ENCODE data around the gene MACROH2A1. TPM values are rescaled to one million over a fixed set of nuclear protein-coding genes. Genes with fewer than 3 reads are reported as not detected.

MACROH2A1 gene
- total RNA-seq, 1 experiment from 2014 or later: 83.8 TPM

DNA sequence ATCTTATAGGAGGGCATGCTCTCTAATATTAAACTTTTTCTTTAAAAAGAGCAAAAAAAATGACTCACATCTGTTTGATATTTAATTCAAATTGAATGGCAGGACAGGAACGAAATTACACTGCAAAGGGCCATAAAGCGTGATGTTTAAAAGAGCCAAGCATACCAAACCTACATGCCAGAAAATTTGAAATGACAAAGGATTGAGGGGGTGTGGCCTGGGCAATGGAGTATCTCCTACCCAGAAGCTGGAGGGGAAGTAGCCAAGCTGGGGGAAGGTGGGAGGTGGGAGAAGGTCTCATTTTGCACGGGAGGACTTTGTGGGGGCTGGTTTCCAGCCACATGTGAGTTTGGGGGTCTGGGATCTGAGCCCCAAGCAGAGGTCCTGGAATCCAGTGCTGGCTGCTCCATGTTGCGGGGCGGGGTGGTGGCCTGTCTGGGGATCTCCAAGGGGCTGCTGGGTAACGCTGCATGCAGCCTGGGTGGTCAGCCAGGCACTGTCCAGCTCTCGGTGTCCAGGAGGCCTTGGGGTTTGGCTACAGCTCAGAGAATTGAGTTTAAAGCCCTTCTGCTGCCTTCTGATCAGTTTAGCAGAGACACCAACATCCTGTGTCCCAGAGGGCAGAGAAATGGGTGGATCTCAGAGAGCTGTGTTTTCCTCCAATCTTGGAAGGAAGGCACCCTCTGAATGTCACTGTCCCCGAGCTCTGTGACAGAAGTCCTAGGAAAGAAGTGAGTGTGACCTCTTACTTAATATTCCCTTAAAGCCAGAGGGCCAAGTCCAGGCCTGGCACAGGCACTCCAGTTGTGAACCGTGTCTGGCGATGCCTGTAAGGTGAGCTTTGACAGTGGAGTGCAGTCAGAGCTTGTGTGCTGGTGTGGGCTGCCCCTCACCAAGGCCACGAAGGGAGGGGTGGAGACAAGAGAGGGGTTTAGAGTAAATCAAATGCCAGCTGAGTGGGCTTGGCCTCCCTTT is 40.5 kb upstream of the MACROH2A1 start:
- Mint-ChIP-seq H3K27me3 (ENCODE audit: low read depth) (no peaks in the 10 kb centered on the region), H3K4me1 (peaks cover 4% of the 10 kb centered on the region; the same call in 1 of the 2 replicates), H3K36me3 (no peaks in the 10 kb centered on the region), H3K4me3 (no peak overlapping the region), H3K9me3 (no peaks in the 10 kb centered on the region), H3K27ac (no peak overlapping the region)
- no peak for DNase-seq (ENCODE audit: low spot score)
- ChIA-PET CTCF (interaction anchor here (0.9 to 4.8 kb wide), 6 partner anchors 11 to 115 kb away, joined by 3 to 32 read pairs (median 6); no protein-coding TSS in a partner anchor), POLR2A (interaction anchor here (0.8 to 1.6 kb wide), 2 partner anchors 18 to 68 kb away, joined by 3 read pairs; no protein-coding TSS in a partner anchor)
- no peak; the same call in 1 of the 2 replicates for ATAC-seq
- TF ChIP-seq ZNF219 (CRISPR knock-in tag; IDR thresholded peaks at IDR 0.05; ENCODE audit: borderline replicate concordance) (no peak), TCF7 (CRISPR knock-in tag; IDR thresholded peaks at IDR 0.05; ENCODE audit: low read depth) (no peak), SMAD3 (CRISPR knock-in tag; IDR thresholded peaks at IDR 0.05; ENCODE audit: borderline replicate concordance) (no peak)
- TF ChIP-seq, protein P1, sequence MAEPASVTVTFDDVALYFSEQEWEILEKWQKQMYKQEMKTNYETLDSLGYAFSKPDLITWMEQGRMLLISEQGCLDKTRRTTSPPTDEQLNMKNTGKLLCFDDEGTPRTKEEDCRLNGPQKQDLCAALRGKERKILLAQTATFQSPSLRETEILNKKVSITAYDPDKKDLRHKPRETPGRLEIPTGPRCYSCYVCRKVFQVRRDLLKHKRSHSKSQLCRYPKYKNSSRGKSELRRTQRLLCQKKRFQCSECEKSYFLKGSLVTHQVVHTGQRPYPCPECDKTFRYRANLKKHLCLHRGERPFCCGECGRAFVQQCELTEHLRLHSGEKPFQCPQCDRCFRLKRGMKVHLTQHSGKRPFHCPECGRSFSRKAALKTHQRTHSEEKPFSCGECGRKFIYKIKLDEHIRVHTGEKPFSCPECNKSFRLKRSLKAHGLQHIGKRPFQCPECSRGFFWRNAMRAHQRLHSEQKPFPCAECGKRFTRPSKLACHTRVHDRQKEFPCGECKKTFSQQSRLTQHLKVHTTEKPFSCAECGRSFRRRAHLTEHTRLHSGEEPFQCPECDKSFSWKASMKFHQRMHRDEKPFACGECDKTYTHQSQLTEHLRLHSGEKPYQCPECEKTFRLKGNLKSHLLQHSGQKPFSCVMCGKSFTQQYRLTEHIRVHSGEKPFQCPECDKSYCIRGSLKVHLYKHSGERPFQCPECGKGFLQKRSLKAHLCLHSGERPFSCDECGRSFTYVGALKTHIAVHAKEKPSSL (CRISPR knock-in tag; conservative IDR thresholded peaks at IDR 0.05): no peak
- TF ChIP-seq, protein P2, sequence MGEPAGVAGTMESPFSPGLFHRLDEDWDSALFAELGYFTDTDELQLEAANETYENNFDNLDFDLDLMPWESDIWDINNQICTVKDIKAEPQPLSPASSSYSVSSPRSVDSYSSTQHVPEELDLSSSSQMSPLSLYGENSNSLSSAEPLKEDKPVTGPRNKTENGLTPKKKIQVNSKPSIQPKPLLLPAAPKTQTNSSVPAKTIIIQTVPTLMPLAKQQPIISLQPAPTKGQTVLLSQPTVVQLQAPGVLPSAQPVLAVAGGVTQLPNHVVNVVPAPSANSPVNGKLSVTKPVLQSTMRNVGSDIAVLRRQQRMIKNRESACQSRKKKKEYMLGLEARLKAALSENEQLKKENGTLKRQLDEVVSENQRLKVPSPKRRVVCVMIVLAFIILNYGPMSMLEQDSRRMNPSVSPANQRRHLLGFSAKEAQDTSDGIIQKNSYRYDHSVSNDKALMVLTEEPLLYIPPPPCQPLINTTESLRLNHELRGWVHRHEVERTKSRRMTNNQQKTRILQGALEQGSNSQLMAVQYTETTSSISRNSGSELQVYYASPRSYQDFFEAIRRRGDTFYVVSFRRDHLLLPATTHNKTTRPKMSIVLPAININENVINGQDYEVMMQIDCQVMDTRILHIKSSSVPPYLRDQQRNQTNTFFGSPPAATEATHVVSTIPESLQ (CRISPR knock-in tag; IDR thresholded peaks at IDR 0.05): no peak

DNA sequence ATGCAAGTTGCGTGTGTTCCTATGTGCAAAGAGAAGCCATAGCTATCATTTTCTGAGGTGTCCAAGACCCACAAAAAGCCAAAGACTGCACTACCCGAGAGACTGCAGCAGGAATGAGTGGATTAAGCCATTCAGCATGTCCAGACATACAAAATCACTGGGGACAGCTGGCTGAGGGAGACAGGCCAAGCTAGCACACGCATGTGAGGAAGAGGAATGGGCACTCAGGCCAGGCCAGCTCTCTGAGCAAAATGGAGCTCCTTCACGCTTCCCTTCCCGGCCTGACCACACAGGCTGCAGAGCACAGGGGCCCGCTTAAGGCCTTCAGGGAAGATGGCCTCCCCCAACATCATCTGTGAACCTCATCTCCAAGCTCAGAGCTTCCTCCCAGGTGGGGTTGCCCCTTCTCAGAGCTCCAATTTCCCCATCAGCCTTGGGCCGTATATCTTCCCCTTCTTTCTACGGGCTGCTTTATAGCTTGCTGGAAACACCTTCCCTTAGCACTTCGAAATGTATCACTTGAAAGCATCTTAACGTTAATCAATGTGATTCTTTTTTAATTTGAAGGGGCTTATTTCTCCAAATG is 39.7 kb upstream of the MACROH2A1 start:
- ChIA-PET CTCF (interaction anchor here (1.2 to 4.8 kb wide), 5 partner anchors 14 to 115 kb away, joined by 3 to 32 read pairs (median 9); no protein-coding TSS in a partner anchor), POLR2A (interaction anchor here (1.6 kb wide), 1 partner anchor 19 kb away, joined by 3 read pairs; no protein-coding TSS in a partner anchor)
- ATAC-seq: no peak
- H3K9me3 Mint-ChIP-seq: no peaks in the 10 kb centered on the region
- TF ChIP-seq, protein P3, sequence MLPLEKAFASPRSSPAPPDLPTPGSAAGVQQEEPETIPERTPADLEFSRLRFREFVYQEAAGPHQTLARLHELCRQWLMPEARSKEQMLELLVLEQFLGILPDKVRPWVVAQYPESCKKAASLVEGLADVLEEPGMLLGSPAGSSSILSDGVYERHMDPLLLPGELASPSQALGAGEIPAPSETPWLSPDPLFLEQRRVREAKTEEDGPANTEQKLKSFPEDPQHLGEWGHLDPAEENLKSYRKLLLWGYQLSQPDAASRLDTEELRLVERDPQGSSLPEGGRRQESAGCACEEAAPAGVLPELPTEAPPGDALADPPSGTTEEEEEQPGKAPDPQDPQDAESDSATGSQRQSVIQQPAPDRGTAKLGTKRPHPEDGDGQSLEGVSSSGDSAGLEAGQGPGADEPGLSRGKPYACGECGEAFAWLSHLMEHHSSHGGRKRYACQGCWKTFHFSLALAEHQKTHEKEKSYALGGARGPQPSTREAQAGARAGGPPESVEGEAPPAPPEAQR (CRISPR knock-in tag; IDR thresholded peaks at IDR 0.05): no peak
- no peak for TF ChIP-seq CREB1 (CRISPR knock-in tag; IDR thresholded peaks at IDR 0.05)
- no peak for TF ChIP-seq EMX1 (CRISPR knock-in tag; IDR thresholded peaks at IDR 0.05)
- no peak for TF ChIP-seq ZNF671 (CRISPR knock-in tag; IDR thresholded peaks at IDR 0.05)
- no peak overlapping the region for H3K4me3 Mint-ChIP-seq
- no peaks in the 10 kb centered on the region for H3K36me3 Mint-ChIP-seq
- no peak for DNase-seq (ENCODE audit: low spot score)
- H3K27me3 Mint-ChIP-seq (ENCODE audit: low read depth): no peaks in the 10 kb centered on the region
- H3K27ac Mint-ChIP-seq: no peak overlapping the region
- H3K4me1 Mint-ChIP-seq: peaks cover 7% of the 10 kb centered on the region

DNA sequence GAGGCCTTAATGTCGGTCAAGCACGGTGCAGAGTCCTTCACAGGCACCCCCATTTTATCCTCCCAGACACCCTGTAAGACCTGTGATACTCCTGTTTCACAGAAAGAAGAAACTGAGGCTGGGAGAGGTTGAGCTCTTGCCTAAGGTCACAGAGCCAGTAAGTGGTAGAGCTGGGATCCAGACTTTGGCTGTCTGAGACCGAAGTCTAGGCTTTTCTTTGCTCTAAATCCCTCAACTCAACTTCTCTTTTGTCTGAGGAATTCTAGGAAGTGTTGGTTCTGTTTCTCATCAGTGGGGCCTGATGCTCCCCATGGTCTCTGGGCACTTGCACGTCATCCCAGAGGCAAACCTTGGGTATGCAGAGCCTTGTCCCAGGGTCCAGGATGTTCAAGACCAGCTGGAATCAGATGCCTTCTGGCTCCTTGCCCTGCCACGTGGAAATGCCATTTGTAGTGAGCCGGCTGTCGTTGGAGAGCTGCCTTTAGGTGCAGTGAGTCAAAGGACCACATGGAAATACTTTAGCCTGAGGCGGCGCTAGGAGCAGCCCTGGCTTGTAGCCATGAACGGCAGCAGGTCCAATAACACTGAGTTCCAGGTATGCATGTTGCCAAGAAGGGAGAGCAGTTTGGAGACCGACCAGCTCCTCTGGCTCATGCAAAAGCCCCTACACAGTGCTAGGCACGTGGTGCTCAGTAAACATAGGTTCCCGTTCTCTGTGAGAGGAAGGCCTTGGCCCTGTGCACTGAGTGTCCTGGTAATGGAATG is 38.9 kb upstream of the MACROH2A1 start:
- Mint-ChIP-seq H3K27me3 (ENCODE audit: low read depth) (no peaks in the 10 kb centered on the region), H3K9me3 (no peaks in the 10 kb centered on the region), H3K4me3 (no peak overlapping the region), H3K4me1 (peaks cover 9% of the 10 kb centered on the region), H3K27ac (no peak overlapping the region), H3K36me3 (no peaks in the 10 kb centered on the region)
- ChIA-PET CTCF (interaction anchor here (1.2 to 4.8 kb wide), 4 partner anchors 13 to 28 kb away, joined by 3 to 32 read pairs (median 16); no protein-coding TSS in a partner anchor), POLR2A (no interaction called here)
- ATAC-seq (no peak), DNase-seq (ENCODE audit: low spot score) (no peak)
- TF ChIP-seq, protein P4, sequence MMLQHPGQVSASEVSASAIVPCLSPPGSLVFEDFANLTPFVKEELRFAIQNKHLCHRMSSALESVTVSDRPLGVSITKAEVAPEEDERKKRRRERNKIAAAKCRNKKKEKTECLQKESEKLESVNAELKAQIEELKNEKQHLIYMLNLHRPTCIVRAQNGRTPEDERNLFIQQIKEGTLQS (CRISPR knock-in tag; conservative IDR thresholded peaks at IDR 0.05): no peak
- TF ChIP-seq, protein P5, sequence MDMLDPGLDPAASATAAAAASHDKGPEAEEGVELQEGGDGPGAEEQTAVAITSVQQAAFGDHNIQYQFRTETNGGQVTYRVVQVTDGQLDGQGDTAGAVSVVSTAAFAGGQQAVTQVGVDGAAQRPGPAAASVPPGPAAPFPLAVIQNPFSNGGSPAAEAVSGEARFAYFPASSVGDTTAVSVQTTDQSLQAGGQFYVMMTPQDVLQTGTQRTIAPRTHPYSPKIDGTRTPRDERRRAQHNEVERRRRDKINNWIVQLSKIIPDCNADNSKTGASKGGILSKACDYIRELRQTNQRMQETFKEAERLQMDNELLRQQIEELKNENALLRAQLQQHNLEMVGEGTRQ (CRISPR knock-in tag; IDR thresholded peaks at IDR 0.05): no peak
- TF ChIP-seq, protein P6, sequence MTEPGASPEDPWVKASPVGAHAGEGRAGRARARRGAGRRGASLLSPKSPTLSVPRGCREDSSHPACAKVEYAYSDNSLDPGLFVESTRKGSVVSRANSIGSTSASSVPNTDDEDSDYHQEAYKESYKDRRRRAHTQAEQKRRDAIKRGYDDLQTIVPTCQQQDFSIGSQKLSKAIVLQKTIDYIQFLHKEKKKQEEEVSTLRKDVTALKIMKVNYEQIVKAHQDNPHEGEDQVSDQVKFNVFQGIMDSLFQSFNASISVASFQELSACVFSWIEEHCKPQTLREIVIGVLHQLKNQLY (CRISPR knock-in tag; IDR thresholded peaks at IDR 0.05): no peak
- TF ChIP-seq GRHL2 (CRISPR knock-in tag; IDR thresholded peaks at IDR 0.05; ENCODE audit: insufficient replicate concordance, severe bottlenecking): no peak
- TF ChIP-seq, protein P7, sequence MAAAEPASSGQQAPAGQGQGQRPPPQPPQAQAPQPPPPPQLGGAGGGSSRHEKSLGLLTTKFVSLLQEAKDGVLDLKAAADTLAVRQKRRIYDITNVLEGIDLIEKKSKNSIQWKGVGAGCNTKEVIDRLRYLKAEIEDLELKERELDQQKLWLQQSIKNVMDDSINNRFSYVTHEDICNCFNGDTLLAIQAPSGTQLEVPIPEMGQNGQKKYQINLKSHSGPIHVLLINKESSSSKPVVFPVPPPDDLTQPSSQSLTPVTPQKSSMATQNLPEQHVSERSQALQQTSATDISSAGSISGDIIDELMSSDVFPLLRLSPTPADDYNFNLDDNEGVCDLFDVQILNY (CRISPR knock-in tag; IDR thresholded peaks at IDR 0.05): no peak
- TF ChIP-seq ATF1 (CRISPR knock-in tag; IDR thresholded peaks at IDR 0.05): no peak
- TF ChIP-seq NFYB (CRISPR knock-in tag; conservative IDR thresholded peaks at IDR 0.05; ENCODE audit: low read depth): no peak
